Effector CD4-positive, alpha-beta T cell (primary cell): Measurements from ENCODE around the gene KCNAB2.
"Not testable (repeated sequence)": the region's sequence is repeated elsewhere in the genome, so short reads cannot be mapped to it uniquely, and the experiment has no call there.

Experiments
- DNase-seq: peaks from one replicate; pipeline ENCODE4 v3.0.0-alpha.2; 2020

The KCNAB2 gene

GRCh38 chr1:6057170-6057845, 11.6 kb downstream of the KCNAB2 start:
- DNase-seq: no peak

DNA sequence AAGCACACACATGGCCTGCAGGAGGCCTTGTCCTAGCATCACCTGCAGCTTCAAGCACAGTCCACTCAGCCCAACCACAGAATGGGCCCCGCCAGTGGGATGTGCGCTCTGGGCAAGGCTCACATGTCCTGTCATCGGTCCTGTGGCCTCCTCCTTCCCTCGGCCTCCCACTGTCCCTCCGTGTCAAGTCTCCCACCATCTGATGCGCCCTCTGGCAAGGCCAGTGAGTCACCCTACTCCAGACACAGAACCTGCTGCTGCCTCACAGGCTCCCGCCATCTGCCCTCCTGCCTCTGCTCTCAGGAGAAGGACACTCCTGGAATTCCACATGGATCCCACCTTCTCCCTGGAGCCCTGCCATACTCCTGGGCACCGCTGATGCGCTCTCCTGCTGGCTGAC, 14.2 kb downstream of the KCNAB2 start:
- no peak for DNase-seq

GRCh38 chr1:6062670-6063069, 17.0 kb downstream of the KCNAB2 start:
- DNase-seq: no peak

GRCh38 chr1:6063532-6064053, 17.9 kb downstream of the KCNAB2 start:
- DNase-seq: not testable (repeated sequence)

- DNase-seq: no peak
Measured at GRCh38 chr1:6065093-6065858, 19.6 kb downstream of the KCNAB2 start.

- DNase-seq: no peak
Measured at GRCh38 chr1:6066680-6067079, 21.0 kb downstream of the KCNAB2 start.

- no peak for DNase-seq
Measured at GRCh38 chr1:6068073-6068472, 22.4 kb downstream of the KCNAB2 start.

DNA sequence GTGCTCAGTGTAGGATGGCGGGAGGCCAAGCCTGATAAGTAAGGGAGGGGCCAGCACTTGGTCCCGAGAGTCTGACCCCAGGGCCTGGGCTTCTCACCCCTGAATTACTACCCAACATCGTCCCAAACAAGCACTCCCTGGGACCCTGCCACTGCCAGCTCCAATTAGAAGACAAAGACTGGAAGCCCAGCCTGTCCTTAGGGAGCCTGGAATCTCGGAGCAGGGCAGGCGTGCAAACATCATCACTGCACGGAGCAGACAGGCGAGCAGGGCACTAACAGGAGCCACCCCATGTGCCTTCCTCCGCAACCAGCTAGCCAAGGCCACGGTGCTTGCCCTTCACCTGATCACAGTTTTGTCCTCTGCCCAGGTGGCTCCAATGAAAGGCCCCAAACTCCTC, 23.2 kb downstream of the KCNAB2 start:
- DNase-seq: no peak

GRCh38 chr1:6069573-6069972, 23.9 kb downstream of the KCNAB2 start:
- no peak for DNase-seq

DNA sequence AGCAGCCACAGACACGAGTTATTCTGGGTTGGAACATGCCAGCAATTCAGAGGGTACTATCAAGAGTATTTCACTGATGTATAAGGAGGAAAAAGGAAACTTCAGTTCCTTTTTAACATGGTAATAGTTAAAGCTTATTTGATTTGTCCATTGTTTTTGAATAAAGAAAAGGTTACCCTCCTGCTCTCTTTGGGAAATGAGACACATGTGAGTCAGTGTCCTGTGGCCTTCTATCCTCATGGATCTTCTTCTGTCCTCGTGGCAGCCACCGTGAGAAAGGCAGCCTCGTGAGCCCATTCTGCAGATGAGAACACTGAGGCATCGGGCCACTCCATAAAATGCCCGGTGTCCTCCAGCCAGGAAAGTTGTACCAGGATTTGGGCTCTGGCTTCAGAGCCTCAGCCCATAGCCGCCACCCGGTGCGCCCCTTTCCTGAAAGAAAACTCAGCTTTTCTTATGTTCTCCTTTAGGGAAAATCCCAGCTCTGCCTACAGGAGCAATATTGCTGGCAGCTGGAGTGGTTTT, 24.8 kb downstream of the KCNAB2 start:
- DNase-seq: no peak

DNA sequence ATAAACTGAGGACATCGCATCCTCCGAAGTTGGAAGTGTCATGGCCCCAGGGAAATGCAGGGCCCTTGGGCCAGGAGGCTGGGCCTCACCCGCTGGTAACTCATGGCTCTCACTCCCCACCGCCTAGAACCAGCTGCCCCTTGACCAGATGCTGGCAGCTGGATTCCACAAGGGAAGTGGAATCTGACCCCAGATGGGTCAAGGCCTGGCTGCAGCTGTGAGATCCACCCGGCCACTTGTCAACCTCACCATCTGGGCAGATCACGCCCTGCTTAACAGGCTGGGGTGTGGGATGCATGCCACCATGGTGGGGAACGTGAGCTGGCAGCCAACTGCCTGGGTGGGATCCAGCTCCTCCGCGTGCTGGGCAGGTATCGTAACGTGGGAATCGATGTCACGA, 25.5 kb downstream of the KCNAB2 start:
- no peak for DNase-seq

DNA sequence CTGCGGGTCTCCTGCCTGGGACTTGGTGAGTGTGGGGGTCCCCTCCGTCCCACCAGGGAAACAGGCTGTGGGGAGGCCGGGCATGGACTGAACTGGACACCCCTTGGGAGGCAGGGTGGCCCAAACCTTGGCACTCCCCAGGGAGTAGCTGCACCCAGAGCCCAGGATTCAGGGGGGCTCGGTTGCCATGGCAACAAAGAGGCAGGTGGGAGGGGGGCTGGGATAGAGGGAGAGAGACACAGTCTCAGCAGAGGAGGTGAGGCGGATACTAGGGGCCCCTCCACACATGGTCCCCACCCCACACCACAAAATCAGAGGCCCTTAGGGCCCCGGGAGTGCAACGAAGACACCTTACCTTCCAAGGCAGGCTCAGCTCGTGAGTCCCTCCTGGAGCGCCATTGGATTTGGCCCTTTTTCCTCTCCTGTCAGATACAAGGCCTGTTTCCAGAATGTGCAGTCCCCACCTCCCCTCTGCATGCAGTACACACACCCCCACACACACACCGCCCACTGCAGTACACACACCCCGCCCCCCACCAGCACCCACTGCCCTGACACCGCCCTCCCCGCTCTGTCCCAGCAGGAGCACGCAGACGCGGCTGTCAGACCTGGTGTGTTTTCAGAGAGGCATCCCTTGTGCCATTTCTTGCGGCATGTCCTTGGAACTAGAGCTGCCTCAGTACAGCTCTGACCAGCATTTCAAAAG, 27.2 kb downstream of the KCNAB2 start:
- DNase-seq: no peak

DNA sequence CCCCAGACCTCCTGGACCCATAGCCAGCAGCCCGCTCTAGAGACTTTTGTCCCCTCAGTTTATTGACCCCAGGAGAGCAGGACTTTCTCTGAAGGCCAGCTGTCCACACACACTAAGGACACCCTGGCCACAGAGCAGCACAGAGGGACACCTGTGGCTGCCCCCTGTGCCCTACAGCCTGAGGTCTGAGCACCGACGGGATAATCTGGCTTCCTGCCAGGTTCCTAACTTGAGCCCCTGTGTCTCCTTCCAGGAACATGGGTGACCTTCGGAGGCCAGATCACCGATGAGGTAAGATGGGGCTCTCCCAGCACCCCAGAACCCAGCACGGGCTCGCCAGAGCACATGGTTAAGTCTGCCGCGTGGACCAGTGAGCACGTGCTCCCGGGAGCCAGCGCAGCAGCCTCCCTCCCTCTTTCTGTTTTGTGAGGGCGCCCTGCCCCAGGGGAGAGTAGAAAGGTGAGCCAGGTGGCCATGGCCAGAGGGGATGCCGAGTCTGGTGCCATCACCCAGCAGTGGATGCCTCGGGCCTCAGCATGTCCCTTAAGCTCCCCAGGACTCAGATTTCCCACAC, 27.9 kb downstream of the KCNAB2 start:
- DNase-seq: no peak

DNA sequence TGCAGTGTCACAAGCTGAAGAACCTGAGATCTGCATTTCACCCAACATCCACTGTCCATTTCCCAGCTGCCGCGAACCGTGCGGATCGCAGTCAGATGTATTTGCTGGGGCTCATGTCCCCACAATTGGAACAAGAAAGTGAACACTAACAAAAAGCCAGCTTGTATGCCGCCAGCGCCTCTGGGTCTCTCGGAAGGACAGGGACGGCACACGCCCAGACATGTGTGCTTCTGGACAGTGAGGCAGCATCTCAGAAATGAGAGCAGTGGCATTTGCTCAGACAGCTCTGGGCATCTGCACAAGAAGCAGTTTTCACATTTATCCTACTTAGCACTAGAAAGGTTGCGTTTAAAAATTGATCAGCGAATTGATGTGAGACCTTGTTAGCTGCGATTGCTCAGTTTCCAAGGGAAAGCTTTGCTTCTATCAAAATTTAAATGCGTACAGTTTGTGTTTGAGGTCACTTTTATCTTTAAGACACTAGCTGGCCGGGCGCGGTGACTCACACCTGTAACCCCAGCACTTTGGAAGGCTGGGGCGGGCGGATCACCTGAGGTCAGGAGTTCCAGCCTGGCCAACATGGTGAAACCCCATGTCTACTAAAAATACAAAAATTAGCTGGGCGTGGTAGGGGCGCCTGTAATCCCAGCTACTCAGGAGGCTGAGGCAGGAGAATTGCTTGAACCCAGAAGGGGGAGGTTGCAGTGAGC, 28.7 kb downstream of the KCNAB2 start:
- no peak for DNase-seq

GRCh38 chr1:6075748-6076147, 30.1 kb downstream of the KCNAB2 start:
- DNase-seq: no peak

GRCh38 chr1:6077061-6077460, 31.4 kb downstream of the KCNAB2 start:
- not testable (repeated sequence) for DNase-seq

DNA sequence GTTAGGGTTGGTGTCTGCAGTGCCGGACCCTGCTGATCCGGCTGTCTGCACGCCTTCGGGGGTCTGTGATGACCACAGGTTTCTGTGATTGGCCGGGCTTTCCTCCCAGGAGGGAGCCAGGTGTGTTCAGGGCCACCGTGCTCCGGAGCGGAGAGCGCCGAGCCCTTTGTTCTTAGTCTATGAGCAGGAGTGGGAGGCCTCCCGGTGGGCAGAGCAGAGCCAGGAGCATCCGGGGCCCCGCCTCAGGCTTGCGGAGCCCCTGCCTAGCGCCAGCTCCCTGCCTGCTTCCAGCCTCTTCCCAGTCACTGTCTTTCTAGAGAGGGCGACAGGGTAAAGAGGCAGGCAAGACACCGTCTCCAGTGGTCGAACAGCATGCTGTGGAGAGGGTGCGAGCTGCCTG, 31.8 kb downstream of the KCNAB2 start:
- no peak for DNase-seq

- DNase-seq: no peak
Measured at GRCh38 chr1:6077919-6078318, 32.2 kb downstream of the KCNAB2 start.

DNA sequence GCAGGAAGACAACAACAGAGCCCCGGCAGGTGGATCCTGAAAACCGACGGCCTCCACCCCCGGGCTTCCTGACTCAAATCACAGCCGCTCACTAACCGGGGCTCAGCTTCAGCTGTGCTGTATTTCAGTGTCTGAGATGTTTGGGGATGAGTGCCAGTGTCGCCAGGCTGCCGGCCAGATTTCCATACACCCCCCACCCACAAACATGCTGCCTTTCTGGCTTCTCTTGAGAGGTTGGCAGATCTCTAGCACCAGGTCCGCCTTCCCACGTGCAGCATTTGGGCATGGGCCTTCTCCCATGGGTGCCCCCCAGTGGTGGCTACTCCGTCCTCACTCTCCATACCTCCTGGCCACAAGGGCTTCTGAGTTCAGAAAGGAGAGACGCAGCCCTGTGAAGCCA, 34.8 kb downstream of the KCNAB2 start:
- DNase-seq: no peak

- DNase-seq: no peak
Measured at GRCh38 chr1:6081901-6082300, 36.2 kb downstream of the KCNAB2 start.

DNA sequence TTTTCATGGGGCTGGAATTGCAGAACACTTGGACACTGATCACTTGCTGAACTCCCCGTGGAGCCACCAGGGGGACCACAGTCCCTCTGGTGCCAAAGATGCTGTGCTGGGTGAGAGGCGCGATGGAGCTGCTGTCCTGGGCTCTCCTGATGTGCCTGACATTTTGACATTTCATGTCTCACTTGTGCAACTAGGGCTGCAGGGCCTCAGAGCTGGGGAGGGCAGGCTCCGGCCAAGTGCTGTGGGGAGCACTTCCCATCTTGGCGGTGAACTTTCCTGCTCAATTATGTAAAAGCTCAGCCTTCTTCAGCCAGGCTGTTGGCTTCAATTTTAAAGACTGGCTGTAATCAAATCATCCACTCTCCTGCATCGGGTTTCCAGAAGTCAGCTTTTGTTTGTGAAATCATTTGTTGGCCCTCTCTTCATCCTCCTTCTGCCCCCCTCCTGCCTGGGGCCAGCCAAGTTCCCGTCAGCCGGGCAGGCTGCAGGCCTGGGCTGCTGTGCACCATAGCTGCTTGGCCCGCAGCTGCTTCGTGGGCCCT, 36.8 kb downstream of the KCNAB2 start:
- no peak for DNase-seq

DNA sequence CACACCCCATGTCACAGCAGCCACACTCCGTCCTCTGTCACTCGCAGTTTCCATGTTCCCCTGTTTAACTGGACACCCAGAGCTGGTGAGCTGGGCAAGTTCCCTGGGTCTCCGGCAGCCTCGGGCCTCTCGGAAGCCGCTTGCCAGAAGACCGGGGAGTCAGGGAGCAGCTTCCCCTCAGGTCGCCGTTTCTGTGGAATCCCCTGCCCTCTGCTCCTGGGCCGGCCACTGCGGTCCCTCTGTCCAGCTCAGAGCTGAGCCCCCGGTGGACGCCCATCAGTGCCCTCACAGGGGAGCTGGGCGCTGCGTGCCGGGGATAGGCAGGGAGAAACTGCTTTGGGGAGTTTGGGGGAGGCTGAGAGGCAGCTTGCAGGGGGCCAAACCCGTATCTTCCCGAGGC, 37.7 kb downstream of the KCNAB2 start:
- no peak for DNase-seq
